Bronchial epithelial cell (primary cell): ENCODE results near the gene PPP3R2. TPM values are rescaled to one million over a fixed set of nuclear protein-coding genes. Genes with fewer than 3 reads are reported as not detected.

Experiments used
- DNase-seq: peaks from one replicate; pipeline ENCODE4 v3.0.0-alpha.2; 2010; ENCODE audit warnings: low read depth
- FAIRE-seq: peaks from 2 replicates; lab custom pipeline; 2011; peaks lifted over from hg19 to GRCh38; lab: Jason Lieb, UNC
- H3K27me3 ChIP-seq: 2 replicates; pipeline ENCODE4 v1.5.1; 2011; ENCODE audit warnings: low read length; ENCODE audit not compliant: control insufficient read depth, insufficient read depth
- H3K36me3 ChIP-seq: 2 replicates; pipeline ENCODE4 v1.5.1; 2011; ENCODE audit warnings: low read length; ENCODE audit not compliant: control insufficient read depth, insufficient read depth
- H3K4me3 ChIP-seq: 2 replicates; pipeline ENCODE4 v1.5.1; 2011; ENCODE audit warnings: mild to moderate bottlenecking, low read depth, low read length, control low read depth
- total RNA-seq: library from RNA; depleted of rRNA; stranded (reverse); fragments of >200 nt; gene quantifications from 2 replicates; pipeline ENCODE4 v1.2.1, GENCODE V29; 2014
- TF ChIP-seq, protein P1 (sequence below): IDR thresholded peaks from 2 replicates; pipeline ENCODE4 v1.5.1; 2011; ENCODE audit warnings: mild to moderate bottlenecking, moderate library complexity, low read length, control low read depth, inconsistent platforms; ENCODE audit not compliant: insufficient read depth, severe bottlenecking

Gene PPP3R2
- total RNA-seq, 1 donor from 2014 or later, result not detected

- Histone ChIP-seq H3K36me3 (no peaks in the 10 kb centered on the region), H3K4me3 (no peak overlapping the region), H3K27me3 (no peaks in the 10 kb centered on the region)
- DNase-seq (no peak), FAIRE-seq (no peak)
- TF ChIP-seq, protein P1, sequence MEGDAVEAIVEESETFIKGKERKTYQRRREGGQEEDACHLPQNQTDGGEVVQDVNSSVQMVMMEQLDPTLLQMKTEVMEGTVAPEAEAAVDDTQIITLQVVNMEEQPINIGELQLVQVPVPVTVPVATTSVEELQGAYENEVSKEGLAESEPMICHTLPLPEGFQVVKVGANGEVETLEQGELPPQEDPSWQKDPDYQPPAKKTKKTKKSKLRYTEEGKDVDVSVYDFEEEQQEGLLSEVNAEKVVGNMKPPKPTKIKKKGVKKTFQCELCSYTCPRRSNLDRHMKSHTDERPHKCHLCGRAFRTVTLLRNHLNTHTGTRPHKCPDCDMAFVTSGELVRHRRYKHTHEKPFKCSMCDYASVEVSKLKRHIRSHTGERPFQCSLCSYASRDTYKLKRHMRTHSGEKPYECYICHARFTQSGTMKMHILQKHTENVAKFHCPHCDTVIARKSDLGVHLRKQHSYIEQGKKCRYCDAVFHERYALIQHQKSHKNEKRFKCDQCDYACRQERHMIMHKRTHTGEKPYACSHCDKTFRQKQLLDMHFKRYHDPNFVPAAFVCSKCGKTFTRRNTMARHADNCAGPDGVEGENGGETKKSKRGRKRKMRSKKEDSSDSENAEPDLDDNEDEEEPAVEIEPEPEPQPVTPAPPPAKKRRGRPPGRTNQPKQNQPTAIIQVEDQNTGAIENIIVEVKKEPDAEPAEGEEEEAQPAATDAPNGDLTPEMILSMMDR, result no peak
Measured at GRCh38 chr9:101634741-101635409, 40.1 kb upstream of the PPP3R2 start.

- no peaks in the 10 kb centered on the region for H3K36me3 ChIP-seq
- H3K4me3 ChIP-seq, result no peak overlapping the region
- DNase-seq, result no peak
- FAIRE-seq, result no peak
- H3K27me3 ChIP-seq, result no peaks in the 10 kb centered on the region
- TF ChIP-seq, protein P1, result no peak
Measured at GRCh38 chr9:101632611-101633010, 37.8 kb upstream of the PPP3R2 start.

- no peak overlapping the region for H3K4me3 ChIP-seq
- FAIRE-seq (no peak), DNase-seq (no peak)
- no peaks in the 10 kb centered on the region for H3K36me3 ChIP-seq
- TF ChIP-seq, protein P1, result no peak
- no peaks in the 10 kb centered on the region for H3K27me3 ChIP-seq
Measured at GRCh38 chr9:101631892-101632291, 37.1 kb upstream of the PPP3R2 start.

DNA sequence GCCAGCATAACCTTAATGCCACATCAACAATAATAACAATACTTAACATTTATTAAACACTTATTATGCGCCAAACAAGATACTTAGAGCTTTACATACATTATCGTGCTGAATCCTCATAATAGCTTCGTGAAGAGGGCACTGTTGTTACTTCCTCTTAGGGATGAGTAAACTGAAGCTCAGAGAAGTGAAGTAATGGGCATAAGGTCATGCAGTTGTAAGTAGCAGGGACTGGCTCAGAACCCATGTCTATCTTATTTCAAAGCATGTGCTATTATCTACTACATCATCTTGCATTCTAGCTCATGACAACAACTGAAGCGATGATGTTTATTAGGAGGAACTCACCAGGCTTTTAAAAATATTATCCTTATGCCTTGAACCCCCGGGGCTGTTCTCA is 34.9 kb upstream of the PPP3R2 start:
- Histone ChIP-seq H3K36me3 (no peaks in the 10 kb centered on the region), H3K4me3 (no peak overlapping the region), H3K27me3 (no peaks in the 10 kb centered on the region)
- TF ChIP-seq, protein P1, result no peak
- no peak for FAIRE-seq
- no peak for DNase-seq

- Histone ChIP-seq H3K36me3 (no peaks in the 10 kb centered on the region), H3K4me3 (no peak overlapping the region), H3K27me3 (no peaks in the 10 kb centered on the region)
- FAIRE-seq (no peak), DNase-seq (peak; percentile 8)
- TF ChIP-seq, protein P1, result no peak
Measured at GRCh38 chr9:101628173-101628572, 33.4 kb upstream of the PPP3R2 start.

DNA sequence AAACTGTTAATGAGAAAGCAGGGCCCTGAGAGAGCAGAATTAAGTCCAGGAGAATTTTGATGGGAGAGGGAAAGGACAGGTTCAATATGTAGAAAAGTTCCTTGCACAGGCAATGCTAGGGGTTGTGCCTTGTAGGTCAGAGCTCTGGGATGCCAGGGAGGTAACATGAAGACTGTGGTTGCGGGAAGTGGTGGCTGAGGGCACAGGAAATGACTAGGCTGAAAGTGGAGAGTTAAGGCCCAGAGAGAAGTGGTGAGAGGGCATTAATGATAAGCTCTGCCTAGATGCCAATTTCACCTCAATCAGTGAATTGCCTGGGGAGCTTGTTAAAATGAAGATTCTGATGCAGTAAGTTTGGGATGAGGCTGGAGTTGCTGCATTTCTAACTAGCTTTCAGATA is 31.5 kb upstream of the PPP3R2 start:
- no peak for DNase-seq
- Histone ChIP-seq H3K4me3 (no peak overlapping the region), H3K27me3 (no peaks in the 10 kb centered on the region), H3K36me3 (no peaks in the 10 kb centered on the region)
- FAIRE-seq, result no peak
- TF ChIP-seq, protein P1, result no peak
